ENCODE results near the gene CCT8.

The CCT8 gene

DNA sequence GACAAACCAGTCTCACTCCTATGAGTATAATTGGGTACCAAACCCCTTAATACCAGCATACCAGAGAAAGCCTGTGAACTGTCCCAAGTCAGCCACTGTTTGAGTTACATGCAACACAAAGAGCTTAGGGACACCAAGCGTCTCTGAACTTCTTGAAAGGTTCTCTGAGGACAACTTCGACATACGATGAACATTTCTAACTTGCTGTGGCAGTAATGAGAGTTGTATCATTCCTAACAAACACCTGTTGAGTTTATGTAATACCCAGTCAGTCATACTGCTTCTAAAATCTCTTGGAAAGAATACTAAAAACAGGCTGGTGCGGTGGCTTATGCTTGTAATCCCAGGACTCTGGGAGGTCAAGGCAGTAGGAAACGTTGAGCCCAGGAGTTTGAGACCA is 18.4 kb downstream of the CCT8 start:
- H3K4me1 ChIP-seq (ENCODE audit: insufficient read depth, low read length, poor library complexity, severe bottlenecking): peaks cover 7% of the 10 kb centered on the region
- H3F3A ChIP-seq (ENCODE audit: low read depth): peaks cover 5% of the 10 kb centered on the region; the same call in 1 of the 2 replicates
- no peaks in the 10 kb centered on the region for H3K79me2 ChIP-seq (ENCODE audit: insufficient read depth, low read length)
- H2AFZ ChIP-seq (ENCODE audit: low read length): no peak overlapping the region
- no peaks in the 10 kb centered on the region for H4K20me1 ChIP-seq (ENCODE audit: insufficient read depth, low read length, poor library complexity, severe bottlenecking)
- H3K9me3 ChIP-seq (ENCODE audit: insufficient read depth, low read depth, low read length): no peaks in the 10 kb centered on the region; the same call in 1 of the 2 replicates
- TF ChIP-seq, protein P1, sequence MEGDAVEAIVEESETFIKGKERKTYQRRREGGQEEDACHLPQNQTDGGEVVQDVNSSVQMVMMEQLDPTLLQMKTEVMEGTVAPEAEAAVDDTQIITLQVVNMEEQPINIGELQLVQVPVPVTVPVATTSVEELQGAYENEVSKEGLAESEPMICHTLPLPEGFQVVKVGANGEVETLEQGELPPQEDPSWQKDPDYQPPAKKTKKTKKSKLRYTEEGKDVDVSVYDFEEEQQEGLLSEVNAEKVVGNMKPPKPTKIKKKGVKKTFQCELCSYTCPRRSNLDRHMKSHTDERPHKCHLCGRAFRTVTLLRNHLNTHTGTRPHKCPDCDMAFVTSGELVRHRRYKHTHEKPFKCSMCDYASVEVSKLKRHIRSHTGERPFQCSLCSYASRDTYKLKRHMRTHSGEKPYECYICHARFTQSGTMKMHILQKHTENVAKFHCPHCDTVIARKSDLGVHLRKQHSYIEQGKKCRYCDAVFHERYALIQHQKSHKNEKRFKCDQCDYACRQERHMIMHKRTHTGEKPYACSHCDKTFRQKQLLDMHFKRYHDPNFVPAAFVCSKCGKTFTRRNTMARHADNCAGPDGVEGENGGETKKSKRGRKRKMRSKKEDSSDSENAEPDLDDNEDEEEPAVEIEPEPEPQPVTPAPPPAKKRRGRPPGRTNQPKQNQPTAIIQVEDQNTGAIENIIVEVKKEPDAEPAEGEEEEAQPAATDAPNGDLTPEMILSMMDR (conservative IDR thresholded peaks at IDR 0.05; ENCODE audit: low read length): no peak
- H3K36me3 ChIP-seq (ENCODE audit: insufficient read depth, low read length): peaks cover 79% of the 10 kb centered on the region
- H3K9ac ChIP-seq (ENCODE audit: low read depth, low read length, poor library complexity, severe bottlenecking): no peak overlapping the region
- H3K4me2 ChIP-seq (ENCODE audit: low read depth, low read length, poor library complexity, severe bottlenecking): no peak overlapping the region
- no peaks in the 10 kb centered on the region for H3K9me2 ChIP-seq (replicated peaks; ENCODE audit: low read depth, low read length)
- H3K27me3 ChIP-seq (ENCODE audit: insufficient read depth, low read length, poor library complexity, severe bottlenecking): no peaks in the 10 kb centered on the region
- no peak overlapping the region for H3K4me3 ChIP-seq (ENCODE audit: low read length, poor library complexity, severe bottlenecking)

DNA sequence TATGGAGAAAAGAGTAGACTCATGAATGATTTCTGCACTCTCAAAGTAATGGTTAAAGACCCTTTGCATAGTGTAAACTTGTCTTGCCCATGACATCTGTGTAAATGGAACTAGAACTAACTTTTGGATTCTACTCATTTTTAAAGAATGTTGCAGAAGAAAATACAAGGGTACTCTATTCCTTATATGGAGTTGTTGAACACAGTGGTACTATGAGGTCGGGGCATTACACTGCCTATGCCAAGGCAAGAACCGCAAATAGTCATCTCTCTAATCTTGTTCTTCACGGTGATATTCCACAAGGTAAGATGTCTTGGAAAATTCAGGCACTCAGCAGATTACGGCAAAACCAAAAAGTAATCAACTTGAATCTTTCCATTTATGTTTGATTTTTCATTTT is 19.8 kb downstream of the CCT8 start:
- Histone ChIP-seq H3K79me2 (ENCODE audit: insufficient read depth, low read length) (no peaks in the 10 kb centered on the region), H3K4me1 (ENCODE audit: insufficient read depth, low read length, poor library complexity, severe bottlenecking) (peaks cover 7% of the 10 kb centered on the region), H2AFZ (ENCODE audit: low read length) (no peak overlapping the region), H3K4me3 (ENCODE audit: low read length, poor library complexity, severe bottlenecking) (no peak overlapping the region), H3F3A (ENCODE audit: low read depth) (peaks cover 5% of the 10 kb centered on the region; the same call in 1 of the 2 replicates), H3K4me2 (ENCODE audit: low read depth, low read length, poor library complexity, severe bottlenecking) (no peak overlapping the region), H3K9ac (ENCODE audit: low read depth, low read length, poor library complexity, severe bottlenecking) (no peak overlapping the region), H3K27me3 (ENCODE audit: insufficient read depth, low read length, poor library complexity, severe bottlenecking) (no peaks in the 10 kb centered on the region), H3K36me3 (ENCODE audit: insufficient read depth, low read length) (peaks cover 78% of the 10 kb centered on the region), H3K9me3 (ENCODE audit: insufficient read depth, low read depth, low read length) (no peaks in the 10 kb centered on the region; the same call in 1 of the 2 replicates), H4K20me1 (ENCODE audit: insufficient read depth, low read length, poor library complexity, severe bottlenecking) (no peaks in the 10 kb centered on the region), H3K9me2 (replicated peaks; ENCODE audit: low read depth, low read length) (no peaks in the 10 kb centered on the region)
- TF ChIP-seq EZH2phosphoT487 (IDR thresholded peaks at IDR 0.05; ENCODE audit: borderline replicate concordance): no peak
- TF ChIP-seq, protein P1 (conservative IDR thresholded peaks at IDR 0.05; ENCODE audit: low read length): no peak

DNA sequence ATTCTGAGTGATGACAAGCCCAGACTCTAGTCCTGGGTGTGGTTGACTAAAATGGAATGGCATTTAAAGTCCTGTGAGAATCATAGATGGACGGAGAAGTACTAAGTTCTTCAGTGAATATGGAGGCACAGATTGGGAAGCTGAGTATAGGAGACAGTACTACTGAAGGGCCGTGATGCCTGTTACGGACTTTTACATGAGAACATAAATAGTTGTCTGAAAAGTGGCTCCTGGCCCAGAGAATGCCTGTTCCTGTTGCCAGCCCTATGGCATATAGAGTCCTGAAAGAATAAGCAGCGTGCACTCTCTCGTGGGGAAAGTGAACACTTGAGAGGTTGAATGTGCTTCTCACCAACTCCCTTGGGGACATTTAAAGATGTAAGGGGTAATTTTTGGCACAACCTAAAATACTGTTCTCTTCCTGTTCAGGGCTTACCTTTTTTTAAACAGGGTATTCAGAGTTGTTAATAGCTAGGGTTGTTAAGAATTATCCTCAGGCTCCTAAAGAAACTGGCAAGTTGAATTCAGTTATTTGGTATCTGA is 20.4 kb downstream of the CCT8 start:
- Histone ChIP-seq H3K36me3 (ENCODE audit: insufficient read depth, low read length) (peaks cover 76% of the 10 kb centered on the region), H3K27me3 (ENCODE audit: insufficient read depth, low read length, poor library complexity, severe bottlenecking) (no peaks in the 10 kb centered on the region), H3K4me2 (ENCODE audit: low read depth, low read length, poor library complexity, severe bottlenecking) (no peak overlapping the region), H3K79me2 (ENCODE audit: insufficient read depth, low read length) (no peaks in the 10 kb centered on the region), H3F3A (ENCODE audit: low read depth) (peaks cover 5% of the 10 kb centered on the region; the same call in 1 of the 2 replicates), H3K9me3 (ENCODE audit: insufficient read depth, low read depth, low read length) (no peaks in the 10 kb centered on the region; the same call in 1 of the 2 replicates), H3K4me1 (ENCODE audit: insufficient read depth, low read length, poor library complexity, severe bottlenecking) (peaks cover 7% of the 10 kb centered on the region), H3K4me3 (ENCODE audit: low read length, poor library complexity, severe bottlenecking) (no peak overlapping the region), H3K9ac (ENCODE audit: low read depth, low read length, poor library complexity, severe bottlenecking) (no peak overlapping the region), H2AFZ (ENCODE audit: low read length) (no peak overlapping the region), H4K20me1 (ENCODE audit: insufficient read depth, low read length, poor library complexity, severe bottlenecking) (no peaks in the 10 kb centered on the region), H3K9me2 (replicated peaks; ENCODE audit: low read depth, low read length) (no peaks in the 10 kb centered on the region)
- TF ChIP-seq EZH2phosphoT487 (IDR thresholded peaks at IDR 0.05; ENCODE audit: borderline replicate concordance): no peak
- TF ChIP-seq, protein P1 (conservative IDR thresholded peaks at IDR 0.05; ENCODE audit: low read length): no peak

Measured in Loucy (cell line).